SH-SY5Y (cell line): ENCODE measurements around the gene RASD2.

ENCODE experiments used
- GATA2 ChIP-seq: IDR thresholded peaks from 2 replicates; pipeline ENCODE4 v1.6.1; 2011; ENCODE audit warnings: mild to moderate bottlenecking, low read depth, low read length
- GATA3 ChIP-seq: IDR thresholded peaks from 2 replicates; pipeline ENCODE4 v1.6.1; 2011; ENCODE audit warnings: low read depth, mild to moderate bottlenecking, low read length, moderate library complexity

DNA sequence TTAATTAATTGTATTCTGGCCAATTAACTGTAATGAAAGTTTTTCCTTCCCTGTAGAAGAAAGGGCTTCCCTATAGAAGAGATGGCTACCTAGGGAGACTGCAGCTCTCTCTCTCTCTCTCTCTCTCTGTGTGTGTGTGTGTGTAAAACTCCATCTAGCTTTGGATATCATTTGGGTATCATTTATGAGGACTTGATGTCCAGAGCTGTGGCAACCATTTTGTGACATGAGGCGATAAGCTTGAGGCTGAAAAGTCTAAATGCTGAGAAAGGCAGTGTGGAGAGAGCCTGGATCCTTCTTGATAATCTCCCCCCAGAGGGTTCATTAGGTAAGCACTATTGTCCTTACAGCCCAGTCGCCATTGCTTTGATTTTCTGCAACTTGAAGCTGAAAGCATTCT, 30.7 kb upstream of the RASD2 start:
- no peak for TF ChIP-seq GATA2
- no peak for TF ChIP-seq GATA3
